Left renal pelvis (tissue), 4 donors: ENCODE data around the gene KCNMB4. TPM values are rescaled to one million over a fixed set of nuclear protein-coding genes. Genes with fewer than 3 reads are reported as not detected.

Experiments
- DNase-seq, 4 donors: peaks; one replicate each; pipeline ENCODE4 v3.0.0-alpha.2; 2013; ENCODE audit warnings: low read depth in 4 of 4, low spot score in 3 of 4
- polyA plus RNA-seq, 4 donors: library from polyadenylated mRNA; unstranded; fragments of 120-200 nt; gene quantifications; one replicate each; pipeline ENCODE4 v1.2.1, GENCODE V29; 2013; ENCODE audit not compliant: insufficient read length in 4 of 4

KCNMB4 gene
- polyA plus RNA-seq, 4 donors = 14.1 to 28.0 (median 19.3) TPM

DNA sequence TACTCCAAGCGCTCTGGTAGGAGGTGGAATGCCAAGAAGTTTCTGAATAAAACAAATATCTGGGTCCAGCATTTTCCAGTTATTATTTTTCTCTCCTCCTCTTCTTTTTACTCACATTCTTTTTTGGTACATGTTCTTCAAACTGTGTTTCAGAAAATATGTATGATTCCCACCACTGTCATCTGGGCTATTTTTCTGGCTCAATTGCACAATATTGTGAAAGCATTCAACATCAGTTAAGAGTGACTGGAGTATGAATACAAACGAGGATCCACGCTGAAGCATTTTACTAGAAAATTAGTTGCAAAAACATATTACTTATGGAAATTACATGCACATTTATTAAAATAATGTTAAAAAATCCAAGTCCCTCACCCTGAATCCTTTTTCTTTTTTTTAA, 61.5 kb downstream of the KCNMB4 start:
- no peak for DNase-seq

DNA sequence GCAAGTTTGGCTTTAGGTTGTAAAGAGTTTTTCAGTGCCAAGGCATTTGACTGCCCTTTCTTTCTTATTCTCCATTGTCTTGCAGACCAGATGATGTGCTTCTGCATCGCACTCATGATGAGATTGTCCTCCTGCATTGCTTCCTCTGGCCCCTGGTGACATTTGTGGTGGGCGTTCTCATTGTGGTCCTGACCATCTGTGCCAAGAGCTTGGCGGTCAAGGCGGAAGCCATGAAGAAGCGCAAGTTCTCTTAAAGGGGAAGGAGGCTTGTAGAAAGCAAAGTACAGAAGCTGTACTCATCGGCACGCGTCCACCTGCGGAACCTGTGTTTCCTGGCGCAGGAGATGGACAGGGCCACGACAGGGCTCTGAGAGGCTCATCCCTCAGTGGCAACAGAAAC, 64.3 kb downstream of the KCNMB4 start:
- DNase-seq = no peak

DNA sequence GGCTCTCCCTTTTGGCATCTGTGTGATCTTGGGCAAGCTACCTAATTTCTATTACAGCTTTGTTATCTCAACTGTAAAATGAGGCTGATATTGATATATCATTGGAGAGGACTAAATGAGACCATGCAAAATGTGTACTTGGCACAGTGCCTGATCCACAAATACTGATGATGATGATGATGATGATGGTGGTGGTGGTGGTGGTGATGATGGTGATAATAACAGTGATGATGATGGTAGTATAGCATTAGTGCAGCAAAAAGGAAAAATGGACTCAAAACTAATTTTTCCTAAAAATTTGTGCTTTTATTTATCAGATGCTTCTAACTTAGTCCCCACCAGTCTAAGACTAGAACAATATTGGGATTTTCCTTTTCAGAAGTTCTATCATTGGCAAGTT, 70.7 kb downstream of the KCNMB4 start:
- DNase-seq = no peak

DNA sequence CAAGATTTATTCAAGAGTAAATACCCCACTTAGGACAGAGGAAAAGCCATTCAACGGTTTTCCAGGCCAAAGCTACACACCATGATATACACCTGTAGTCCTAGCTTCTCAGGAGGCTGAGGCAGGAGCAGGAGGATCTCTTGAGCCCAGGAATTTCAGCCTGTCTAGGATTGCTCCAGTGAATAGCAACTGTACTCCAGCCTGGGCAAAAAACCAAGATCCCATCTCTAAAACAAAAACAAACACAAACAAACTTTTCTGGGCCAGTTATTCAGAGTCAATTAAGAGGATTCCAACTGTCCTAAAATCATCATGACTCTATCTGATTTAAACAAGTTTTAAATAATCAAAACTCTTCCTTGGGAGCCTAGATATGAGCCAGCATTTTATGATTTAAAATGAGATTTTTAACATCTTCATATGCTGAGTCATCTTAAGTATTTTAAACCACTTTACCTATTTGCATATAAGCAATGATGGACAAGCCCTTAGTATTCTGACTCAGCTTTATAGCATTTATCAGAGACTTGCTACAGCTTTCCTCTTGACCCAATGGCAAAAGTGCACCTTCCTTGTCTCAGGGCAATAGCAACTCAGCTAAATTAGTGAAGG, 77.1 kb downstream of the KCNMB4 start:
- DNase-seq = no peak

DNA sequence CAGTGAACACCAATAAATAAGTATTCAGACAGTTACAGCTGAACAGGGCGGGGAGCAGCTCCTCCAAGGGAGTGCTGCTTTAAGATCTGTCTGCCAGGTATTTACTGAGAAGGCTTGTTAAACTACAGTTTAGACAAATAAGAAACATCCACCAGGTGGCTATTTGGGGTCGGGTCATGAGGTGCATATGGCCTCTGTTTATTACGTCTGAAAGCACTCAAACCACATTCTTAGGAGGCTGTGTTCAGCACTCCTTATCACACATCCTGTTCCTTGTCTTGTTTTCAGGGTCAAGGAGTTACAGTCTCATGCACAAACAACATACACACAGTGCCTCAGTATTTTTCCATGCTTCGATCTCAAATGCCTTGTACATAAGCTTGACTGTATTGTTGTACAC, 78.8 kb downstream of the KCNMB4 start:
- DNase-seq = no peak

DNA sequence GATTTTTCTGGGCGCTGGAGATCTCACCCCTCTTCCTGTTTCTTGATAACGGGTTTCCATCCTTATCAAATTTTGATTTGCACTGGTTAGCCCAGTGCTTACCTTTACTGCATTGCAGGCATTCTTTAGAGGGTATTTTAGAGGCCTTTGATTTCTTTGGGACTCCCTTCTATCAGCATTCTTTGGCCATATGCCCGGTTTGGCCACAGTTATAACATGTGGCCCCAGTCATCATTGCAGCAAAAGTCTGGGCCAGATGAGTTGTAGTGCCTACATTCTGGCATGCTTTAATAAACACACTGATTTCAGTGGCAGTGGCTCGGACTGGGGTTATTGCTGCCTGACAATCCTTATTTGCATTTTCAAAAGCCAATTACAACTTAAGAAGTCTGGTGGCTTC, 82.3 kb downstream of the KCNMB4 start:
- no peak for DNase-seq

DNA sequence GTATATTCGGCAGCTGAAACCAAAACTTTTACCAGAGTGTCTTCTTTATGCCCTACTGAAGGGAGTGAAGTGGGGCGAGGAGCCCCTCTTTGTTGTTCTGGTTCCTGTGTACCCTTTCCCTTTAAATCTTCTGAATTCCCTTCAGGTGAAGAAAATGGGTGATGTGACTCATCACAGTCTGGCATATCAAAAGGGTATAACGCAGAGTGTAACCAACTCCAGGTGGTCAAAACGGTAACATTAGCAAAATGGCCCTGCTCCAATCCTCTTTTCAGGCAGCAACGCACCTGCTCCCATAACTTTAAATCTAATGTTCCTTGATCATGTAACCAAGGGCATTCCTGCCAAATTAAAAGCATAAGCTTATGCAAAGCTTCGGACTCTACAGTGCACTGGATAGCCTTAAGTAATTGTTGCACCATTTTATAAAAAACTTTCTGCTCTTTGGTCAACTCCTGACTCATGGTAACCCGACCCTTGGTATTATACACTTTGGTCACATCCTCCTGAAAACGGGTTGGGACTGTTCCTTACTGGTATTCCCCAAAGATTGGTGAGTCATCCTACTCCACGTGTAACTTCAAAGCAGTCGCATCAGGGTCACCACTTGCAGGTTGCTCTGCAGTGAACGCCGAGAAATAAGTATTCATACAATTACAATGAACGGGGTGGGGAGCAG, 83.1 kb downstream of the KCNMB4 start:
- DNase-seq = no peak

DNA sequence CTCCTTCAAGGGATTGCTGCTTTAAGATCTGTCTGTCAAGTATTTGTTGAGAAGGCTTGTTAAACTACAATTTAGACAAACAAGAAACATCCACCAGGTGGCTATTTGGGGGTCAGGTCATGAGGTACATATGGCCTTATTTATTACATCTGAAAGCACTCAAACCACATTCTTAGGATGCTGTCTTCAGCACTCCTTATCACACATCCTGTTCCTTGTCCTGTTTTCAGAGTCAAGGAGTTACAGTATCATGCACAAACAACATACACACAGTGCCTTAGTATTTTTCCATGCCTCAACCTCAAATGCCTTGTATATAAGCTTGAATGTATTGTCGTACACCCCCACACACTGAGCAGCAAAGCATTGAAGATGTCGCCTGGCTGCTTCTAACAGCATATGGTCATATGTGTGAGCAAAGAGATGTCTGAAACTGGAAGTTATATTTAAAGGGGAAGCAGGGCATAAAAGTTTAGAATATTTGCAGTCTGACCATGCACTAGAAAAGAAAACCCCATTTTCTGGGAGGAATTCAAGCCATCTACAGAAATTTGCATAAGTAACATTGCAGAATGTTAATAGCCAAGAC, 83.8 kb downstream of the KCNMB4 start:
- no peak for DNase-seq

DNA sequence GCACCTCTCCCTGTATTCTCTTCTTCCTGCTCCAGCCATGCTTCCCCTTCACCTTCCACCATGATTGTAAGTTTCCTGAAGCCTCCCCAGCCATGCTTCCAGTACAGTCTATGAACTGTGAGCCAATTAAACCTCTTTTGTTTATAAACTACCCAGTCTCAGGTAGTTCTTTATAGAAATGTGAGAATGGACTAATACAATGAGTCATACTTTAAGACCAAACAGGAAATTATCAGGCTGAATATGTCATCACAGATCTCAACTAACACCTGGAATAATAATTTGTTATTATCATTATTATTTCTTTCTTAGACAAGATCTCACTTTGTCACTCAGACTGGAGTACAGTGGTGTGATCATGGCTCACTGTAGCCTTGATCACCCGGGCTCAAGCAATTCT, 85.4 kb downstream of the KCNMB4 start:
- DNase-seq = no peak

DNA sequence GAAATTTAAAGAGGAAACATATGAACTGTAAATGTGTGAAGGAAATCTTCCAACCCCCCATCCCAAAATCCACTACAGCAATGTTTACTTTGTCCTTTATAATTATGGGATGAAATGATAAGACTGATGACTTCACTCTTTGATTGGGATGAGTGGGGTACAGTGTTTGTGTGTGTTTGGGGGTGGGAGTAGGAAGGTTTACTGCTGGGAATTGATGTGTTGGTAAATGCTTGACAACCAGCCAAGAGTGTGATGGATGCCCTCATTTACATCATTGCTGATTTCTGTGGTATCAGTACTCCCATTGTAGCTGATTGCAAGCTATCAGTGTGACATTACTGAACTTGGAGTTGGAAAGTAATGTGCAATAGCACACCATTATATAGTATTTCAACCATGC, 90.9 kb downstream of the KCNMB4 start:
- no peak for DNase-seq

DNA sequence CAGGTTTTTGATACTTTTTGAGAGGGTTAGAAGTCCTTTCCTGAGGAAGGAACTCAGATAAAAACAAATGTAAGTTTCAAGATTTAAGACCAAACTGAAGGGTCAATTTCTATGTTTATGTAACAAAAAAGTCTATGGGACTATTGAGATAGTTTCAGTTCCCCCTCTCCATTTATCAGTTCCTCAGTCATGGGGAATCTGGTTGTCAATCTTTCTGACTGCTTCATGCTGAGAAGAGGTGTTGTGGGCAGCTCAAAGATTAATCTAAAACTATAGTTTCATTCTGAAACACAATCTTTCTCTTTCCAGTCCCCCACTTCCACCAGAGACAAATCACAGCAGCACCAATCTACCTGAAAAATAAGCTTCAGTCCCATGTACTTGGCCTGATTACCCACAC, 93.7 kb downstream of the KCNMB4 start:
- DNase-seq = no peak

DNA sequence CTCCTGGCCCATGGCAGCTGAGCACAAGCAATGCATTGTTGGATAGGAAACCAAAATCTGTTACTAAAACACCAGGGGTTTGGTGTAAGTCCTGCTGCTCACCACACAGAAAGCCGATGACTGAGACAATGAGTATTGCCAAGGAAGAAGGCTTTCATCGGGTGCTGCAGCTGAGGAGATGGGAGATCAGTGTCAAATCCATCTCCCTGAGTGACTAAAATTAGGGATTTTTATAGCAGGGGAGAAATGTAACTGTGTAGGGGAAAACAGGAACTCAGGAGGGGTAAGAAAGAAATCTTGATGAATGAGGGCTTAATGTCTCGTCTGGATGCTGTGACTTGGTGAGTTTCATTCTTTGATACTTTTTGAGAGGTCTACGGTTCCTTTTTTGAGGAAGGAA, 97.9 kb downstream of the KCNMB4 start:
- DNase-seq = no peak

DNA sequence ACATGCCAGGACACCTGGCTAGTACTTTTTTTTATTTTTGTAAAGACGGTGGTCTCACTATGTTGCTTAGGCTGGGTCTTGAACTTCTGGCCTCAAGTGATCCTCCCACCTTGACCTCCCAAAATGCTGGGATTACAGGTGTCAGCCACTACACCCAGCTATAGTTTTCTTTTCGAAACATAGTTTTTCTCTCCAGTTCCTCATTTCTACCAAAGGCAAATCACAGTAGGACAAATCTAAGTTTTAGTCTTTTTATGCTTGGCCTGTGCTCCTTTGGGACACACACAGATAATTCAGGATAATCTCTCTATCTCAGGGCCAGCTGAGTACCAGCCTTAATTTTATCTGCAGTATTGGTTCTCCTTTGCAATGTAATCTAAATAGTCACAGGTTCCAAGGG, 100.7 kb downstream of the KCNMB4 start:
- DNase-seq = no peak

DNA sequence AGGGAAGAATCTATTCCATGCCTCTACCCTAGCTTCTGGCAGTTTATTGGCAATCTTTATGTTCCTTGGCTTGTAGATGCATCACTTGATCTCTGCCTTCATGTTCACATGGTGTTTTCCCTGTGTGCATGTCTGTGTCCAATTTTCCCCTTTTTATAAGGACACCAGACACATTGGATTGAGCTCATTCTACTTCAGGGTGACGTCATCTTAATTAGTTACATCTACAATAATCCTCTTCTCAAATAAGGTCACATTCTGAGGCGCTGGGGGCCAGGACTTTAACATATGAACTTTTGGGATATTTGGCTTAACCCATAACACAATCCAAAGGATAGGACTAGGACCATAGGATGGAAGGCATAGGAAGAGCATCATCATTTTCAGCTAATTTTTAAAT, 101.4 kb downstream of the KCNMB4 start:
- no peak for DNase-seq

DNA sequence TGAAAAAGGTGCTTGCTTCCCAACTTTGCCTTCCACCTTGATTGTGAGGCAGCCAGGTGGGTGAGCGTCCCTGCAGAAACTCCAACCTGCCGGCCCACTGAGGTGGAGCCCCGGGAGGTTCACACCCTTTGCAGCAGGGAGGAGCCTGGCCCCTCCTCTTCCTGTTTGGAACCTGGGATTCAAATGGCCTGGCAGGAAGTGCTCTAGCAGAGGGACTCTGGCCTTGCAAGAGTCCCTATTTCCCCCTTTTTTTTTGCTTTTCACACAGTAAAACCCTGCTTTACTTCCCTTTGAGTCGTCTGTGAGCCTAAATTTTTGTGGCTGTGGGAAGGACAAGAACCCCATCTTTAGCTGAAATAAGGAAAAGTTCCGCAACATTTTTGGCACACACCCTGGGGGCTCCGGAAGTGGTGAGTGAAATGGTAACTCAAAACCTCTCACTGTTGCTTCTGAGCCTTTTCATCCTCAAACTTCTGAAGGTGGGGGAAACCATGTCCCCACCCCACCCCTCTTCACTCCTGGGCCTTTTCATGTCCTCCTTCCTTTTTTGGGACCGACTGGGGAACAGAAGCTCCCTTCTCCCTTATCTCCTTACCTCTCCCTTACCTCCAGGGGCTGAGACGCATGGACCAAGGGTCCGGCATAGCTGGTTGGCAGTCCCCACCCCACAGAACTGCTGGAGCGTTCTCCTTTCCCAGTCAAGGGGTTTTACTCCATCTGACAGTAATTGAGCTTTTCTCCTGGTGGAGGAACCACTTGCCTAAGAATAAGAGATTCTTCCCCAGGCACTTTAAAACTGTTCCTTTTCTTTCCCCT, 102.0 kb downstream of the KCNMB4 start:
- DNase-seq = no peak

DNA sequence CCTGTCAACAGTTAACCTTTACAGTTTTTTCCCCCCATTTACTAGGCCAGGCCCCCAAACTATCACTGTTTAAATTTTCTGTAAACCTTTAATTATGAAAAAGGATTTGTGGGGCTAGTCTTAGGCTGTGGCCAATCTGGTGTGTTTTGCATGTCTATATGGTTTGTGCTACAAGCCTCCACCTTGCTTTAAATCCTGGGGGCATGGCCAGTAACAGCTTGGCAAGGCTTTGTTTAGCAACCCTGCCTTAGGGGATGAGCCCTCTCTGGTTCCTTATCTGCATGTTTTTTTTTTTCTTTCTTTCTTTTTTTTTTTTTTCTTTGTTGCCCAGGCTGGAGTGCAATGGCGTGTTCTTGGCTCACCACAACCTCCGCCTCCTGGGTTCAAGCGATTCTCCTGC, 102.7 kb downstream of the KCNMB4 start:
- no peak for DNase-seq

DNA sequence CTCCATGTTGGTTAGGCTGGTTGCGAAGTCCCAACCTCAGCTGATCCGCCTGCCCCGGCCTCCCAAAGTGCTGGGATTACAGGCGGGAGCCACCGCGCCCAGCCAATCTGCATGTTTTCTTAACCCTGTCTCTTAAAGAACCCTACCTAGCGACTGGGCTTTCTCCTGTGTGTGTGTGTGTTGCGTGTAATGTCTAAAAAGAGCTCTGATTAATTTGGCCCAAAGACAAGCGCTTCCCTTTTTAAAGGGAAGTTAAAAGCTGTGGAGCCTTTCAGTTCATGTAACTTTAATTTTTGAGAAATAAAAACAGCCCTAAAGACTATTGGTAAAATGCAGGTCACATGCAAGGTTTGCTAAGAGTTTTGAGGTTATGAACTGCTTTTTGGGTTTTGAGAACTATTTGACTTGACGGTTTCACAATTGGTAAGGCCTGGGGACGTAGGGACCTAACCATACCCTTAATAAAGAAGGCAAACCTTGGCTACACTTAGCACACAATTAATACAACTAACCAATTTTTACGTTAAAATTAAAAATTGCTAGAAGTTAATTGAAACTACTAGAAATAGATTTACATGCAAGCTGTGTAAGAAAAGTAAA, 103.2 kb downstream of the KCNMB4 start:
- no peak for DNase-seq

DNA sequence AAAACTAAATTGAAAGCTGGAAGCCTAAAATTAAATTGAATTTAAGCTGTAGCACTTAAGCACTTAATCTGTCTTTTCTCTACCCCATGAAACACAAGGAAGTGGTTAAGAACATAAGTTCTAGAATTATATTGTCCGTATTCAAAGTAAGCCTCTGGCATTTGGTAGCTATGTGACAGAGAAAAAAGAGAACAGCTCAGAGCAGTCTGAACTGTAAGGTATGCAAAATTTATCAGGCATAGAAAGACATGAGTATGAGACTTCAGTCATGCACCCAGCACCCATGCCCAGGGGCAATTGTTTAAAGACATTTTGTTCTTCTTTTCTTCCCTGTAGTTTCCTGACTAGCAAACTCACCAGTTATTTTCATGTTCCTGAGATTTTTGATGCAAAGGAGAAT, 116.7 kb downstream of the KCNMB4 start:
- DNase-seq = no peak
